SIG-M5 treated with dmso at 0.1 percent for 504 hours (cell line): ENCODE measurements around the gene PTAFR.
A peak's percentile ranks its signal among the peaks of the same experiment; 100 is the strongest.
"Not testable (repeated sequence)": the region's sequence is repeated elsewhere in the genome, so short reads cannot be mapped to it uniquely, and the experiment has no call there.

Experiments used
- DNase-seq: peaks from one replicate; lab custom pipeline; 2025; ENCODE audit not compliant: unreplicated experiment; lab: John Stamatoyannopoulos, UW

PTAFR gene

GRCh38 chr1:28145728-28146127 is 30.8 kb downstream of the PTAFR start:
- DNase-seq, result no peak

GRCh38 chr1:28144203-28145135 is 32.0 kb downstream of the PTAFR start:
- peak; percentile 73 for DNase-seq

- DNase-seq, result no peak
Observed at GRCh38 chr1:28143496-28144202, 32.8 kb downstream of the PTAFR start.

- no peak for DNase-seq
Observed at GRCh38 chr1:28141685-28142084, 34.8 kb downstream of the PTAFR start.

- DNase-seq, result not testable (repeated sequence)
Observed at GRCh38 chr1:28139866-28140265, 36.6 kb downstream of the PTAFR start.

- peak; percentile 88 for DNase-seq
Observed at GRCh38 chr1:28139025-28139712, 37.3 kb downstream of the PTAFR start.

GRCh38 chr1:28136922-28137613 is 39.4 kb downstream of the PTAFR start:
- DNase-seq, result no peak

- DNase-seq, result no peak
Observed at GRCh38 chr1:28136169-28136921, 40.1 kb downstream of the PTAFR start.

GRCh38 chr1:28135371-28136168 is 40.9 kb downstream of the PTAFR start:
- DNase-seq, result peak; percentile 67

- DNase-seq, result no peak
Observed at GRCh38 chr1:28134651-28135207, 41.8 kb downstream of the PTAFR start.

GRCh38 chr1:28132171-28133167 is 44.0 kb downstream of the PTAFR start:
- peak; percentile 12 for DNase-seq

GRCh38 chr1:28130901-28131300 is 45.6 kb downstream of the PTAFR start:
- DNase-seq, result no peak

- DNase-seq, result no peak
Observed at GRCh38 chr1:28129150-28129549, 47.3 kb downstream of the PTAFR start.

GRCh38 chr1:28127617-28128257 is 48.8 kb downstream of the PTAFR start:
- peak; percentile 91 for DNase-seq

- DNase-seq, result peak; percentile 90
Observed at GRCh38 chr1:28126783-28127490, 49.6 kb downstream of the PTAFR start.

GRCh38 chr1:28126212-28126611 is 50.3 kb downstream of the PTAFR start:
- DNase-seq, result no peak

- peak; percentile 96 for DNase-seq
Observed at GRCh38 chr1:28123461-28123961, 53.0 kb downstream of the PTAFR start.
